ENCODE data around the gene ATP1A3.

DNA sequence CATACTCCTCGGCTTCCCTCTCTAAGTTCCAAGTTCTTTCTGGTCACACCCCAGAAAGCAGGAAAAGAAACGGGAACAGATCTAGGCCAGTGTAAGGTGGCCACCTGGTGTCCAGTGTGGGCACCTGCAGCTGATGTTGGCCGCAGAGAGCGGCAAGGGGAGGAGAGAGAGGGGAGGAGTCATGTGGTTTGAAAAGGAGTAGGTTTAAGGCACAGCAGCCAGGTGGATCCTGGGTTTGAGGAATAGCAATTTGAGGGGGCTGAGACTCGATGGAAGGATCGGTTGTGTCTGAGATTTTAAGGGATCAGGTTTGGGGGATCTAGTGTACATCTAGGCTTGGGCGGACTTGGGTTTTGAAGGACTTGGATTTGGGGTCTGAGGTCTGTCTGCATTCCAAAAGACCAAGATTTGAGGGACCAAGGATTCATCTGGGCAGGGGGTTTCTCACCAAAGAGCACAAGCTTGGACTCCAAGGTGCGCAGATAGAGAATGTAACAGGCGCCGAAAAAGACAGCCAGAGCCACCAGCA is 36.1 kb downstream of the ATP1A3 start:
- TF ChIP-seq, protein P1, sequence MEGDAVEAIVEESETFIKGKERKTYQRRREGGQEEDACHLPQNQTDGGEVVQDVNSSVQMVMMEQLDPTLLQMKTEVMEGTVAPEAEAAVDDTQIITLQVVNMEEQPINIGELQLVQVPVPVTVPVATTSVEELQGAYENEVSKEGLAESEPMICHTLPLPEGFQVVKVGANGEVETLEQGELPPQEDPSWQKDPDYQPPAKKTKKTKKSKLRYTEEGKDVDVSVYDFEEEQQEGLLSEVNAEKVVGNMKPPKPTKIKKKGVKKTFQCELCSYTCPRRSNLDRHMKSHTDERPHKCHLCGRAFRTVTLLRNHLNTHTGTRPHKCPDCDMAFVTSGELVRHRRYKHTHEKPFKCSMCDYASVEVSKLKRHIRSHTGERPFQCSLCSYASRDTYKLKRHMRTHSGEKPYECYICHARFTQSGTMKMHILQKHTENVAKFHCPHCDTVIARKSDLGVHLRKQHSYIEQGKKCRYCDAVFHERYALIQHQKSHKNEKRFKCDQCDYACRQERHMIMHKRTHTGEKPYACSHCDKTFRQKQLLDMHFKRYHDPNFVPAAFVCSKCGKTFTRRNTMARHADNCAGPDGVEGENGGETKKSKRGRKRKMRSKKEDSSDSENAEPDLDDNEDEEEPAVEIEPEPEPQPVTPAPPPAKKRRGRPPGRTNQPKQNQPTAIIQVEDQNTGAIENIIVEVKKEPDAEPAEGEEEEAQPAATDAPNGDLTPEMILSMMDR (IDR thresholded peaks at IDR 0.05) = peak; percentile 82 to 98 (median 87)
- TF ChIP-seq POLR2A (IDR thresholded peaks at IDR 0.05) = no peak
